LNCaP clone FGC (cell line): ENCODE results near the gene DHX16.

Experiments used
- DNase-seq: peaks from one replicate; pipeline ENCODE4 v3.0.0-alpha.2; 2011; ENCODE audit warnings: low read depth
- H3K4me3 ChIP-seq: 2 replicates; pipeline ENCODE4 v1.5.1; 2011; ENCODE audit warnings: mild to moderate bottlenecking, low read depth, low read length, control low read depth
- CTCF ChIP-seq: IDR thresholded peaks from 2 replicates; pipeline ENCODE4 v1.5.1; 2012; ENCODE audit warnings: mild to moderate bottlenecking; ENCODE audit not compliant: control insufficient read depth, insufficient read depth; ENCODE audit errors: extremely low read depth

Gene DHX16

GRCh38 chr6:30707281-30707850, 34.6 kb upstream of the DHX16 start:
- TF ChIP-seq CTCF: no peak
- H3K4me3 ChIP-seq: no peak overlapping the region
- no peak for DNase-seq

GRCh38 chr6:30705620-30706019, 32.8 kb upstream of the DHX16 start:
- no peak for DNase-seq
- TF ChIP-seq CTCF: no peak
- no peak overlapping the region for H3K4me3 ChIP-seq

GRCh38 chr6:30703821-30704220, 31.0 kb upstream of the DHX16 start:
- no peak overlapping the region for H3K4me3 ChIP-seq
- TF ChIP-seq CTCF: no peak
- DNase-seq: no peak

- no peak overlapping the region for H3K4me3 ChIP-seq
- no peak for DNase-seq
- no peak for TF ChIP-seq CTCF
These were observed 30.2 kb upstream of the DHX16 start for GRCh38 chr6:30703011-30703410.

GRCh38 chr6:30700340-30700739, 27.5 kb upstream of the DHX16 start:
- no peak overlapping the region for H3K4me3 ChIP-seq
- DNase-seq: no peak
- TF ChIP-seq CTCF: no peak

- no peak overlapping the region for H3K4me3 ChIP-seq
- DNase-seq: no peak
- TF ChIP-seq CTCF: no peak
These were observed 23.6 kb upstream of the DHX16 start for GRCh38 chr6:30696432-30696831.

GRCh38 chr6:30691208-30691847, 18.5 kb upstream of the DHX16 start:
- peak overlapping the region; percentile 68 for H3K4me3 ChIP-seq
- no peak for TF ChIP-seq CTCF
- no peak for DNase-seq
